ENCODE data around the gene GHR.

DNA sequence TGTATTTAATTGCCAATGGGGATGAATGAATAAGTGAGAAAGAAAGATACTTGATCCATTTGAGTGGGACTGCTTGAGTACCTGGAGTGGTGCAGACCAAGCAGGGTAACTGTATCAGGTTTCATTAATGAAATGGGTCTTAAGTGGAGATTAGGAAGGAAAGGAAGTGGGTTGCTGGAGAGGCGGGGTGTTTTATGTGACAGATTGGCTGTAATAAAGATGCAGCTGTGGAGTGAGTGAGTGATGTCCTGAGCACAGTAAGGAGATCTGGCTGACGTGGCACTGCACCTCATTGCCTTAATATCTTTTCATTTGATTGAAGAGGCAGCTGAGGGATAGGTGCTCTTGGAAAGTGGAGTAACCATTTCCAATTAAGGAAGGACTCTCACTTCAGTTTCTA lies 172.4 kb downstream of the GHR start:
- TF ChIP-seq EZH2 (IDR thresholded peaks at IDR 0.05; ENCODE audit: borderline replicate concordance, low read depth, low read length, severe bottlenecking) (no peak), POLR2A (IDR thresholded peaks at IDR 0.05; ENCODE audit: low read depth, low read length) (no peak), POLR2AphosphoS5 (IDR thresholded peaks at IDR 0.05; ENCODE audit: insufficient read depth, low read depth, low read length) (no peak), JUN (IDR thresholded peaks at IDR 0.05; ENCODE audit: borderline replicate concordance, insufficient read depth, insufficient read length, low read depth) (no peak), GATA2 (IDR thresholded peaks at IDR 0.05; ENCODE audit: insufficient read depth, insufficient read length, low read depth, low read length) (no peak), MYC (IDR thresholded peaks at IDR 0.05; ENCODE audit: low read depth, low read length) (no peak), FOS (IDR thresholded peaks at IDR 0.05; ENCODE audit: borderline replicate concordance, insufficient read depth, low read length) (no peak)
- TF ChIP-seq, protein P1, sequence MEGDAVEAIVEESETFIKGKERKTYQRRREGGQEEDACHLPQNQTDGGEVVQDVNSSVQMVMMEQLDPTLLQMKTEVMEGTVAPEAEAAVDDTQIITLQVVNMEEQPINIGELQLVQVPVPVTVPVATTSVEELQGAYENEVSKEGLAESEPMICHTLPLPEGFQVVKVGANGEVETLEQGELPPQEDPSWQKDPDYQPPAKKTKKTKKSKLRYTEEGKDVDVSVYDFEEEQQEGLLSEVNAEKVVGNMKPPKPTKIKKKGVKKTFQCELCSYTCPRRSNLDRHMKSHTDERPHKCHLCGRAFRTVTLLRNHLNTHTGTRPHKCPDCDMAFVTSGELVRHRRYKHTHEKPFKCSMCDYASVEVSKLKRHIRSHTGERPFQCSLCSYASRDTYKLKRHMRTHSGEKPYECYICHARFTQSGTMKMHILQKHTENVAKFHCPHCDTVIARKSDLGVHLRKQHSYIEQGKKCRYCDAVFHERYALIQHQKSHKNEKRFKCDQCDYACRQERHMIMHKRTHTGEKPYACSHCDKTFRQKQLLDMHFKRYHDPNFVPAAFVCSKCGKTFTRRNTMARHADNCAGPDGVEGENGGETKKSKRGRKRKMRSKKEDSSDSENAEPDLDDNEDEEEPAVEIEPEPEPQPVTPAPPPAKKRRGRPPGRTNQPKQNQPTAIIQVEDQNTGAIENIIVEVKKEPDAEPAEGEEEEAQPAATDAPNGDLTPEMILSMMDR (IDR thresholded peaks at IDR 0.05; ENCODE audit: extremely low read depth in 1 of 2, insufficient read depth in 1 of 2, low read depth in 1 of 2, low read length in 2 of 2) = no peak
- TF ChIP-seq, protein P2, sequence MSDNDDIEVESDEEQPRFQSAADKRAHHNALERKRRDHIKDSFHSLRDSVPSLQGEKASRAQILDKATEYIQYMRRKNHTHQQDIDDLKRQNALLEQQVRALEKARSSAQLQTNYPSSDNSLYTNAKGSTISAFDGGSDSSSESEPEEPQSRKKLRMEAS (IDR thresholded peaks at IDR 0.05; ENCODE audit: insufficient read depth, insufficient read length) = no peak
